Activated CD8-positive, alpha-beta T cell treated with anti-CD3 and anti-CD28 coated beads for 36 hours (primary cell): ENCODE results near the gene ELOB. TPM values are rescaled to one million over a fixed set of nuclear protein-coding genes. Genes with fewer than 3 reads are reported as not detected.

Source experiments
- ATAC-seq: fragments of 200-7000 bp; cut with Tn5 transposase; one replicate; pipeline ENCODE4 v1.10.0; 2021; ENCODE audit warnings: mild to moderate bottlenecking, moderate library complexity
- CTCF ChIA-PET: fragments of 350-600 bp; sonication (Branson Sonifier 250); formaldehyde crosslinking; loops from one replicate; lab custom pipeline; 2021; ENCODE audit warnings: antibody characterized with exemption; lab: Charles Lee
- POLR2A ChIA-PET: fragments of 350-600 bp; sonication (Branson Sonifier 250); formaldehyde crosslinking; loops from one replicate; lab custom pipeline; 2021; ENCODE audit warnings: antibody characterized with exemption; lab: Charles Lee
- DNase-seq: peaks from one replicate; pipeline ENCODE4 v3.0.0-alpha.2; 2020
- H3K27ac Mint-ChIP-seq: one replicate; pipeline ENCODE4 v1.8.0; 2021; ENCODE audit warnings: mild to moderate bottlenecking, mixed read lengths
- H3K27me3 Mint-ChIP-seq: one replicate; pipeline ENCODE4 v1.8.0; 2021; ENCODE audit warnings: mixed read lengths
- H3K36me3 Mint-ChIP-seq: one replicate; pipeline ENCODE4 v1.8.0; 2021; ENCODE audit warnings: low read depth, mixed read lengths
- H3K4me1 Mint-ChIP-seq: one replicate; pipeline ENCODE4 v1.8.0; 2021; ENCODE audit warnings: low read depth, mixed read lengths
- H3K4me3 Mint-ChIP-seq: one replicate; pipeline ENCODE4 v1.8.0; 2021; ENCODE audit warnings: mild to moderate bottlenecking, moderate library complexity, mixed read lengths
- H3K9me3 Mint-ChIP-seq: one replicate; pipeline ENCODE4 v1.8.0; 2021; ENCODE audit warnings: mixed read lengths
- intact Hi-C: fragments of 100-400 bp; cut with micrococcal nuclease; formaldehyde crosslinking; loops from one replicate; pipeline ENCODE4 v1.10.0; 2022
- total RNA-seq, 2 experiments: library from RNA; stranded (reverse); gene quantifications; one replicate each; pipeline ENCODE4 v1.2.3, GENCODE V29; 2021
- TF ChIP-seq, protein P1 (sequence below): fragments of 200-600 bp; IDR thresholded peaks from one replicate; pipeline ENCODE4 v1.8.0; 2022; ENCODE audit warnings: antibody characterized with exemption, mild to moderate bottlenecking

Gene ELOB
- total RNA-seq, 2 experiments from 2014 or later: 174 to 178 TPM

DNA sequence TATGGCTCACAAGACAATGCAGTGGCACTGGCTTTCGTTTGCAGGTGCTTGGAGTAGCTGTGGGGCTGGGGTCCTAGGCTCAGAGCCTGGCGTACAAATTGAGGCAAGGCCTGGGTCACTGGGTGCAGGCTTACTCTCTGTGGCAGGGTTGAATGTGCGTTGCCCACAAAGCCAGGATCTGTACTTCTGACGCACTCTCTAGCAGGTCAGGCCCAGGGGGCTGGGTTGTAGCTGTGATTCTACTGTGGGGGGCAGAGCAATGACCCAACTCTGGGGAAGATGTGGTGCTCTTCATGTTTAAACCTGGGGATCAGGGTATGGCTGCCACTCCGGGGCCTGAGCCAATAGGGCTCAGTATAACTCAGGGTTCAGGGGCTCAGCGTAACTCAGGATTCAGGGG is 33.6 kb upstream of the ELOB start:
- no peak for ATAC-seq
- intact Hi-C loops: no loop called here
- no peaks in the 10 kb centered on the region for H3K4me1 Mint-ChIP-seq
- H3K27me3 Mint-ChIP-seq: peaks cover 11% of the 10 kb centered on the region
- H3K27ac Mint-ChIP-seq: no peak overlapping the region
- ChIA-PET POLR2A (no interaction called here), CTCF (interaction anchor here (1.1 kb wide), 1 partner anchor 29 kb away, joined by 3 read pairs; no protein-coding TSS in a partner anchor)
- H3K9me3 Mint-ChIP-seq: no peaks in the 10 kb centered on the region
- no peak overlapping the region for H3K4me3 Mint-ChIP-seq
- no peak for DNase-seq
- no peaks in the 10 kb centered on the region for H3K36me3 Mint-ChIP-seq
- TF ChIP-seq, protein P1, sequence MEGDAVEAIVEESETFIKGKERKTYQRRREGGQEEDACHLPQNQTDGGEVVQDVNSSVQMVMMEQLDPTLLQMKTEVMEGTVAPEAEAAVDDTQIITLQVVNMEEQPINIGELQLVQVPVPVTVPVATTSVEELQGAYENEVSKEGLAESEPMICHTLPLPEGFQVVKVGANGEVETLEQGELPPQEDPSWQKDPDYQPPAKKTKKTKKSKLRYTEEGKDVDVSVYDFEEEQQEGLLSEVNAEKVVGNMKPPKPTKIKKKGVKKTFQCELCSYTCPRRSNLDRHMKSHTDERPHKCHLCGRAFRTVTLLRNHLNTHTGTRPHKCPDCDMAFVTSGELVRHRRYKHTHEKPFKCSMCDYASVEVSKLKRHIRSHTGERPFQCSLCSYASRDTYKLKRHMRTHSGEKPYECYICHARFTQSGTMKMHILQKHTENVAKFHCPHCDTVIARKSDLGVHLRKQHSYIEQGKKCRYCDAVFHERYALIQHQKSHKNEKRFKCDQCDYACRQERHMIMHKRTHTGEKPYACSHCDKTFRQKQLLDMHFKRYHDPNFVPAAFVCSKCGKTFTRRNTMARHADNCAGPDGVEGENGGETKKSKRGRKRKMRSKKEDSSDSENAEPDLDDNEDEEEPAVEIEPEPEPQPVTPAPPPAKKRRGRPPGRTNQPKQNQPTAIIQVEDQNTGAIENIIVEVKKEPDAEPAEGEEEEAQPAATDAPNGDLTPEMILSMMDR: no peak

DNA sequence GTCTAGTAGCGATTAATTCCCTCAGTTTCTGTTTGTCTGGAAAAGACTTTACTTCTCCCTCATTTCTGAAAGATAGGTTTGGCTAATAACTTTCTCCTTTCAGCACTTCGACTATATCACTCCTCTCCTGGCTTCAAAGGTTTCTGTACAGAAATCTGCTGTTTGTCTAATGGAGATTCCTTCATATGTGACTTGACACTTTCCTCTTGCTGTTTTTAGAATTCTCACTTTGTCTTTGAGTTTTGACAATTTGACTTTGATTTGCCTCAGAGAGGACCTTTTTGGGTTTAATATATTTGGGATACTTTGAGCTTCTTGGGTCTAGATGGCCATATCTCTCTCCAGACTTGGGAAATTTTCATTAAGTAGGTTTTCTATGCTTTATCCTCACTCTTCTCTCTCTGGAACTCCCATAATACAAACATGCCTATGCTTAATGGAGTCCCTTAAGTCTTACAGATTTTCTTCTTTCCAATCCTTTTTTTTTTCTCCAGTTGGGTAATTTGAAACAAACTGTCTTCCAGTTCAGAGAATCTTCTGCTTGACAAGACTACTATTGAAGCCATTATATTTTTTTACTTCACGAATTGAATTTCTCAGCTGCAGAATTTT is 32.2 kb upstream of the ELOB start:
- TF ChIP-seq, protein P1: no peak
- peaks cover 10% of the 10 kb centered on the region for H3K27me3 Mint-ChIP-seq
- ATAC-seq (no peak), DNase-seq (no peak)
- CTCF ChIA-PET: no interaction called here
- intact Hi-C loops: no loop called here
- H3K4me3 Mint-ChIP-seq: no peak overlapping the region
- no peaks in the 10 kb centered on the region for H3K36me3 Mint-ChIP-seq
- no peaks in the 10 kb centered on the region for H3K9me3 Mint-ChIP-seq
- H3K4me1 Mint-ChIP-seq: no peaks in the 10 kb centered on the region
- no peak overlapping the region for H3K27ac Mint-ChIP-seq
- POLR2A ChIA-PET: interaction anchor here (0.7 kb wide), 1 partner anchor 150 kb away, joined by 3 read pairs; no protein-coding TSS in a partner anchor

DNA sequence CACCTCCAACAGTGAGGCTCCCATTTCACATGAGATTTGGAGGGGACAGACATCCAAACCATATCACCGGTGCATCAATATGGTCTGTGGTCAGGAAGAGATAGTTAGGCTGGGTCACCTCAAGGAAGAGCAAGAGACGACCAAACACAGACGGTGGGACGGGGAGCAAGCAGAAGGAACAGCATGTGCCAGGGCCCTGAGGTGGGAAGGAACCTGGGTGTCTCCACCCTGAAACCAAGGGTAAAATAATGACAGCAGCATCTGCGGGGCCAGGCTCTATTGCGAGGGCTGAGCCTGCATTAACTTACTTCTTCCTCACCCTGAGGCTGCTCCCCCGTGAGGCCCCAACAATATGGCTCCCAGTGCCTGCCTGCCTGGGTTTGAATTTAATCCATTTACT is 31.1 kb upstream of the ELOB start:
- intact Hi-C loops: no loop called here
- Mint-ChIP-seq H3K4me3 (no peak overlapping the region), H3K27me3 (peaks cover 10% of the 10 kb centered on the region), H3K27ac (no peak overlapping the region), H3K36me3 (no peaks in the 10 kb centered on the region), H3K4me1 (no peaks in the 10 kb centered on the region), H3K9me3 (peaks cover 6% of the 10 kb centered on the region)
- CTCF ChIA-PET: interaction anchor here (1.4 kb wide), 1 partner anchor 60 kb away, joined by 3 read pairs; no protein-coding TSS in a partner anchor
- POLR2A ChIA-PET: no interaction called here
- ATAC-seq (no peak), DNase-seq (no peak)
- TF ChIP-seq, protein P1: no peak

DNA sequence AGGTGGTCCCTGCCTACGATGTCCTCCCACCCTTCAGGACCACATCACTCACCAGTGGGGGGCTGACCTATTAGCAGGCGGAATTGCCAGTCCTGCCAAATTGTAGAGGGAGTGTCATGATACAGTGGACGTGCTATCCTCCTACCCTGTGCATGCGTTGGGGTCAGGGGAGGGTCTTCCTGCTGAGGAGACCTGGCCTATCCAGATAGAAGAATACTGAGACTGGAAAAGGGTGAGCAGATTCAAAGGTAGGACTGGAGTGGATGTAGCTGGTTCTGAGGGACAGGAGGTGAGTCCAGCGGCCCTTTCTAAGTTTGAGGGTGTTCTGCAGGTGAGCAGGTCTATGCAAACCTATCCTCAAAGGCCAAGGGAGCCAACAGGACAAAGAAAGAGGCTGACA is 29.2 kb upstream of the ELOB start:
- intact Hi-C loops: no loop called here
- DNase-seq: no peak
- Mint-ChIP-seq H3K27me3 (peaks cover 8% of the 10 kb centered on the region), H3K4me3 (no peak overlapping the region), H3K27ac (no peak overlapping the region), H3K9me3 (peaks cover 7% of the 10 kb centered on the region), H3K36me3 (no peaks in the 10 kb centered on the region), H3K4me1 (no peaks in the 10 kb centered on the region)
- CTCF ChIA-PET: no interaction called here
- ATAC-seq: no peak
- TF ChIP-seq, protein P1: no peak
- POLR2A ChIA-PET: no interaction called here

DNA sequence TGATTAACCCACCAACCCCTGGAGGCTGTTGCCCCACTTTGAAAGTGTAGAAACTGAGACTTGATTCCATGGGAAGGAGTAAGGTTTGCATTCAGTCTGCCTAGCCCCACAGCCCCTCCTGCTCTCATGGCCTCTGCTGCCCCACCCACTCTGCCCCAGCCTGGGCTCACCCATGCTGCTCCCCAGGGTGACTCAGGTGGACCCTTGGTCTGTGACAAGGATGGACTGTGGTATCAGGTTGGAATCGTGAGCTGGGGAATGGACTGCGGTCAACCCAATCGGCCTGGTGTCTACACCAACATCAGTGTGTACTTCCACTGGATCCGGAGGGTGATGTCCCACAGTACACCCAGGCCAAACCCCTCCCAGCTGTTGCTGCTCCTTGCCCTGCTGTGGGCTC is 27.6 kb upstream of the ELOB start:
- H3K9me3 Mint-ChIP-seq: peaks cover 7% of the 10 kb centered on the region
- DNase-seq (no peak), ATAC-seq (no peak)
- TF ChIP-seq, protein P1: no peak
- H3K36me3 Mint-ChIP-seq: no peaks in the 10 kb centered on the region
- CTCF ChIA-PET: no interaction called here
- H3K27me3 Mint-ChIP-seq: peaks cover 2% of the 10 kb centered on the region
- intact Hi-C loops: no loop called here
- no peaks in the 10 kb centered on the region for H3K4me1 Mint-ChIP-seq
- H3K27ac Mint-ChIP-seq: no peak overlapping the region
- H3K4me3 Mint-ChIP-seq: no peak overlapping the region
- POLR2A ChIA-PET: no interaction called here
